Ascending aorta (tissue), 2 donors: ENCODE results near the gene VCX3B. TPM values are rescaled to one million over a fixed set of nuclear protein-coding genes. Genes with fewer than 3 reads are reported as not detected.
A peak's percentile ranks its signal among the peaks of the same experiment; 100 is the strongest.
"Not testable (repeated sequence)": the region's sequence is repeated elsewhere in the genome, so short reads cannot be mapped to it uniquely, and the experiment has no call there.

Experiments
- DNase-seq, 2 donors: peaks; one replicate each; pipeline ENCODE4 v3.0.0-alpha.2; 2019; ENCODE audit warnings: low spot score in 2 of 2
- H3K27ac ChIP-seq, 2 donors: fragments of 200-600 bp; sonication (generic); one replicate each; pipeline ENCODE4 v1.5.1; 2016 to 2017; ENCODE audit warnings: mild to moderate bottlenecking in 1 of 2
- H3K27me3 ChIP-seq: fragments of 200-600 bp; sonication (generic); one replicate; pipeline ENCODE4 v1.5.1; 2017
- H3K36me3 ChIP-seq, 2 donors: fragments of 200-600 bp; sonication (generic); one replicate each; pipeline ENCODE4 v1.5.1; 2016
- H3K4me1 ChIP-seq, 2 donors: fragments of 200-600 bp; sonication (generic); one replicate each; pipeline ENCODE4 v1.5.1; 2016 to 2017; ENCODE audit warnings: mild to moderate bottlenecking in 1 of 2
- H3K4me3 ChIP-seq, 2 donors: fragments of 200-600 bp; sonication (generic); one replicate each; pipeline ENCODE4 v1.5.1; 2016 to 2017; ENCODE audit warnings: mild to moderate bottlenecking in 1 of 2
- H3K9me3 ChIP-seq, 2 donors: fragments of 200-600 bp; sonication (generic); one replicate each; pipeline ENCODE4 v1.5.1; 2016
- CTCF ChIP-seq, 3 experiments: fragments of 200-600 bp in 2 of 3; fragments of 450-650 bp in 1 of 3; sonication (generic) in 2 of 3; IDR thresholded peaks; one replicate each; pipeline ENCODE4 v1.5.1; 2016 to 2019; ENCODE audit warnings: antibody characterized with exemption in 3 of 3, mild to moderate bottlenecking in 1 of 3, moderate library complexity in 1 of 3
- intact Hi-C: fragments of 100-400 bp; cut with DNase I; formaldehyde crosslinking; loops from one replicate; pipeline ENCODE4 v1.15.1; 2023
- total RNA-seq: library from RNA; depleted of rRNA; stranded (reverse); fragments of >200 nt; gene quantifications from one replicate; pipeline ENCODE4 v1.1.0, GENCODE V29; 2016

VCX3B gene
- total RNA-seq, 1 donor from 2014 or later: not detected

- Histone ChIP-seq H3K27ac (no peak overlapping the region), H3K4me1 (no peaks in the 10 kb centered on the region), H3K36me3 (no peaks in the 10 kb centered on the region), H3K27me3 (no peaks in the 10 kb centered on the region), H3K4me3 (no peak overlapping the region), H3K9me3 (no peaks in the 10 kb centered on the region)
- intact Hi-C loops: no loop called here
- DNase-seq: no peak
- TF ChIP-seq CTCF (IDR thresholded peaks at IDR 0.05): no peak
Measured at GRCh38 chrX:8433109-8434062, 31.2 kb upstream of the VCX3B start.

GRCh38 chrX:8447368-8447767, 17.3 kb upstream of the VCX3B start:
- DNase-seq: no peak
- H3K4me1 ChIP-seq: no peaks in the 10 kb centered on the region

GRCh38 chrX:8452343-8452742, 12.3 kb upstream of the VCX3B start:
- H3K27ac ChIP-seq, DNase-seq, H3K4me1 ChIP-seq, H3K36me3 ChIP-seq, H3K27me3 ChIP-seq, H3K9me3 ChIP-seq, H3K4me3 ChIP-seq: not testable (repeated sequence)
- intact Hi-C loops: loop anchor here (10.0 kb wide), 1 partner anchor 68 kb away; no protein-coding TSS in a partner anchor

More at GRCh38 chrX:8447368-8447767, 17.3 kb upstream of the VCX3B start:
- Histone ChIP-seq H3K27ac (no peak overlapping the region), H3K36me3 (no peaks in the 10 kb centered on the region), H3K27me3 (no peaks in the 10 kb centered on the region), H3K4me3 (no peak overlapping the region), H3K9me3 (no peaks in the 10 kb centered on the region)
- intact Hi-C loops: no loop called here
- TF ChIP-seq CTCF (IDR thresholded peaks at IDR 0.05): no peak

DNA sequence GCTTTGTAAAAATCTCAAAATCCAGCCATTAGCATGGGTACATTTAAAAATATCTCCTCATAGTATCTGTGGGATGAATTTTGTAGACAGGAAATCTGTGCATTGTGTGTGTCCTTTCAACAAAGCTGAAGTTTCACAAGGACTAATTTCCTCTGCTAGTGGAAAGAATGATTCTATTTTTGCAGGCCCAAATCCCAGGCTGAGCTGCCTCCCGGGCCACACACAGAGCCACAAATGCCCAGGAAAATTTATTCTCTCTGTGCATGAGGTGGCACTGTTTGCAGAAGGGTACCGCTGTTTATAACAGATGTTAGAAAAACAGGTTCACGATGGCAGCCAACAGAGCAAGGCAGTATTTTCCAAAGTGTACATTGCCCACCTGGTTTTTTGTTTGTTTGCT, 11.0 kb upstream of the VCX3B start:
- Histone ChIP-seq H3K36me3 (no peaks in the 10 kb centered on the region), H3K4me3 (no peak overlapping the region), H3K9me3 (no peaks in the 10 kb centered on the region), H3K27ac (peak overlapping the region; percentile 5 to 34), H3K27me3 (no peaks in the 10 kb centered on the region), H3K4me1 (no peaks in the 10 kb centered on the region)
- intact Hi-C loops: loop anchor here (10.0 kb wide), 1 partner anchor 69 kb away; no protein-coding TSS in a partner anchor
- TF ChIP-seq CTCF (IDR thresholded peaks at IDR 0.05): no peak
- DNase-seq: no peak

- intact Hi-C loops: loop anchor here (10.0 kb wide), 1 partner anchor 71 kb away; no protein-coding TSS in a partner anchor
Measured at GRCh38 chrX:8455557-8455956, 9.1 kb upstream of the VCX3B start.

More at GRCh38 chrX:8455557-8455956, 9.1 kb upstream of the VCX3B start:
- Histone ChIP-seq H3K9me3 (no peaks in the 10 kb centered on the region), H3K4me3 (no peak overlapping the region), H3K27ac (no peak overlapping the region), H3K27me3 (no peaks in the 10 kb centered on the region), H3K36me3 (no peaks in the 10 kb centered on the region), H3K4me1 (no peaks in the 10 kb centered on the region)
- DNase-seq: no peak
- peak in 1 of 3 experiments; percentile 11 for TF ChIP-seq CTCF (IDR thresholded peaks at IDR 0.05)
